ENCODE results near the gene ATP8A1.

- TF ChIP-seq REST (IDR thresholded peaks at IDR 0.05; ENCODE audit: insufficient read depth in 1 of 2, low read depth in 2 of 2, low read length in 1 of 2) = no peak
- TF ChIP-seq CTCF (IDR thresholded peaks at IDR 0.05) = no peak
- no peak for TF ChIP-seq POLR2AphosphoS5 (IDR thresholded peaks at IDR 0.05; ENCODE audit: low read depth, low read length)
These were observed 231.5 kb downstream of the ATP8A1 start for GRCh38 chr4:42425146-42426065.
